ENCODE results near the gene TACR1. TPM values are rescaled to one million over a fixed set of nuclear protein-coding genes. Genes with fewer than 3 reads are reported as not detected.

The TACR1 gene
- total RNA-seq, 1 experiment from 2014 or later = not detected

DNA sequence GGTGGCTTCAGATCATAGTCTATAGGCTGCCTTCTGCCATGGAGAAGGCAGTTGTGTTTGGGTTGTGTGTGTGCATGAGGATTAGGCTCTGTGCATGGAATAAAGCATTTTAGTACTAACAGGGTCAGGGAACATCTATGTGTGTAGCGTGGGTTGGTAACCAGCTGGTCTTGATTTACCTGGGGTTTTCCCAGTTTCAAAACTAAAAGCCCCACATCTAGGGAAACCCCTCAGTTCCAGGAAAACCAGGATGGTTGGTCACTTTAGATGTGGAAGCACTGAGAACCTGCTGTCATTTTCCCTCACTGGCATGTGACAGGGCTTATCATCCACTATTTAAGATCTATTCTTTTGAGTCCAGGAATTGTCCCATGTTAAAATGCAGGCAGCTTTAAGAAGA, 124.6 kb downstream of the TACR1 start:
- intact Hi-C loops (cut with micrococcal nuclease) = no loop called here
- Histone ChIP-seq H4K20me1 (ENCODE audit: low read length) (no peaks in the 10 kb centered on the region), H3K36me3 (ENCODE audit: low read depth, low read length) (no peaks in the 10 kb centered on the region), H3K4me2 (ENCODE audit: low read length) (no peak overlapping the region), H3F3A (ENCODE audit: low read length, unreplicated experiment) (no peaks in the 10 kb centered on the region), H3K79me2 (ENCODE audit: low read length) (no peaks in the 10 kb centered on the region), H3K9me2 (replicated peaks; ENCODE audit: low read length) (no peaks in the 10 kb centered on the region), H3K27ac (ENCODE audit: low read length) (no peak overlapping the region), H3K9me3 (ENCODE audit: low read length) (no peaks in the 10 kb centered on the region), H3K4me3 (ENCODE audit: low read length) (no peak overlapping the region), H3K9ac (ENCODE audit: low read length) (no peak overlapping the region), H3K27me3 (ENCODE audit: low read length) (no peaks in the 10 kb centered on the region), H3K4me1 (ENCODE audit: insufficient read depth, low read length) (no peaks in the 10 kb centered on the region), H2AFZ (ENCODE audit: low read length) (no peak overlapping the region)
- CTCF ChIA-PET = no interaction called here
- TF ChIP-seq EZH2 (IDR thresholded peaks at IDR 0.05; ENCODE audit: low read length, unreplicated experiment) (no peak), EZH2phosphoT487 (IDR thresholded peaks at IDR 0.05; ENCODE audit: borderline replicate concordance, low read length) (no peak)
- TF ChIP-seq, protein P1, sequence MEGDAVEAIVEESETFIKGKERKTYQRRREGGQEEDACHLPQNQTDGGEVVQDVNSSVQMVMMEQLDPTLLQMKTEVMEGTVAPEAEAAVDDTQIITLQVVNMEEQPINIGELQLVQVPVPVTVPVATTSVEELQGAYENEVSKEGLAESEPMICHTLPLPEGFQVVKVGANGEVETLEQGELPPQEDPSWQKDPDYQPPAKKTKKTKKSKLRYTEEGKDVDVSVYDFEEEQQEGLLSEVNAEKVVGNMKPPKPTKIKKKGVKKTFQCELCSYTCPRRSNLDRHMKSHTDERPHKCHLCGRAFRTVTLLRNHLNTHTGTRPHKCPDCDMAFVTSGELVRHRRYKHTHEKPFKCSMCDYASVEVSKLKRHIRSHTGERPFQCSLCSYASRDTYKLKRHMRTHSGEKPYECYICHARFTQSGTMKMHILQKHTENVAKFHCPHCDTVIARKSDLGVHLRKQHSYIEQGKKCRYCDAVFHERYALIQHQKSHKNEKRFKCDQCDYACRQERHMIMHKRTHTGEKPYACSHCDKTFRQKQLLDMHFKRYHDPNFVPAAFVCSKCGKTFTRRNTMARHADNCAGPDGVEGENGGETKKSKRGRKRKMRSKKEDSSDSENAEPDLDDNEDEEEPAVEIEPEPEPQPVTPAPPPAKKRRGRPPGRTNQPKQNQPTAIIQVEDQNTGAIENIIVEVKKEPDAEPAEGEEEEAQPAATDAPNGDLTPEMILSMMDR (conservative IDR thresholded peaks at IDR 0.05; ENCODE audit: low read depth, low read length) = no peak
- POLR2A ChIA-PET (ENCODE audit: unreplicated experiment) = no interaction called here
- ATAC-seq (no peak), DNase-seq (no peak)
- BruUV-seq (replicated peaks) = no TSS peak

DNA sequence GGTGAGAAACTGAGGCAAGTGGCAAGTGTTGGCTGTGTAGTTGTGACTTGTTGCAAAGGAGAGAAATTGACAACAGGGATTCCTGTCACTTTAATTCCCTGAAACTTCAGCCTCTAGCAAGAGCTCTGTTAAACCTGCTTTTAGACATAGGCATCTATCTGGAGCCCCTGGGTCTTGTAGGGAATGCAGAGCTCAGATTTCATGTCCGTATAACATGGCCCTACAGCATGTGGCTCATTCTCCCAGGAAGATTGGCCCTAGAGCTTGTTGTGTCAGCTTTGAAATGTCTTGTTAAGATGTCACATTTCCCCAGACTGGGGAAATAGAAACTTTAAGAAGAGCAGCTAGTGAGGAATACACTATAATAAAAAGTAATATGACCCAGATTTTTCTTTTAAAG, 125.1 kb downstream of the TACR1 start:
- POLR2A ChIA-PET (ENCODE audit: unreplicated experiment) = no interaction called here
- no peak for TF ChIP-seq EZH2 (IDR thresholded peaks at IDR 0.05; ENCODE audit: low read length, unreplicated experiment)
- Histone ChIP-seq H3K4me2 (ENCODE audit: low read length) (no peak overlapping the region), H3K27me3 (ENCODE audit: low read length) (no peaks in the 10 kb centered on the region), H3F3A (ENCODE audit: low read length, unreplicated experiment) (no peaks in the 10 kb centered on the region), H3K27ac (ENCODE audit: low read length) (no peak overlapping the region), H3K9me2 (replicated peaks; ENCODE audit: low read length) (no peaks in the 10 kb centered on the region), H3K79me2 (ENCODE audit: low read length) (no peaks in the 10 kb centered on the region), H2AFZ (ENCODE audit: low read length) (no peak overlapping the region), H3K4me1 (ENCODE audit: insufficient read depth, low read length) (no peaks in the 10 kb centered on the region), H3K9me3 (ENCODE audit: low read length) (no peaks in the 10 kb centered on the region), H3K36me3 (ENCODE audit: low read depth, low read length) (no peaks in the 10 kb centered on the region), H3K4me3 (ENCODE audit: low read length) (no peak overlapping the region), H4K20me1 (ENCODE audit: low read length) (no peaks in the 10 kb centered on the region), H3K9ac (ENCODE audit: low read length) (no peak overlapping the region)
- intact Hi-C loops (cut with micrococcal nuclease) = no loop called here
- DNase-seq = no peak
- no peak for ATAC-seq
- CTCF ChIA-PET = no interaction called here
- BruUV-seq (replicated peaks) = no TSS peak

DNA sequence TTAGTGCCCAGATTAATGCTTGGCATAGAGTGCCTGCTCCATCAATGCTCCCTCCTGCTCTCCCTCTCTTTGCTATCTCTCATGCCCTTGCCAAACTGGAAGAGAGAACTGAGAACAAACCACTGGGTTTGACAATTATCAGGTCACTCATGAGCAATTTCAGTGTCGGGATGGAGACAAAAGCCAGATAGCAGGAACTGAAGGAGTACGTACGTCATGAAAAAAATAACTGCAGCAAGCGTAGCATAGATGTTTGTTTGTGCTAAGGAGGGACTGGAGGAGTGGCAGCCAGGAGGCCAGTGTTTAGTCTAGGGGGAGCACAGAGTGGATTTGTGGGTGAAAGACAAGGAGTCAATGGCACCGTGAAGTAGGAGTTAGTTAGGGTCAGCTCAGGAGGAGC, 127.6 kb downstream of the TACR1 start:
- CTCF ChIA-PET = no interaction called here
- no peaks in the 10 kb centered on the region for H3K4me1 ChIP-seq (ENCODE audit: insufficient read depth, low read length)
- H3K27ac ChIP-seq (ENCODE audit: low read length) = no peak overlapping the region
- H3K27me3 ChIP-seq (ENCODE audit: low read length) = no peaks in the 10 kb centered on the region
- H4K20me1 ChIP-seq (ENCODE audit: low read length) = no peaks in the 10 kb centered on the region
- intact Hi-C loops (cut with micrococcal nuclease) = no loop called here
- ATAC-seq (no peak), DNase-seq (no peak)
- H3K4me2 ChIP-seq (ENCODE audit: low read length) = no peak overlapping the region
- H3K36me3 ChIP-seq (ENCODE audit: low read depth, low read length) = no peaks in the 10 kb centered on the region
- BruUV-seq (replicated peaks) = no TSS peak
- POLR2A ChIA-PET (ENCODE audit: unreplicated experiment) = no interaction called here
- H3K4me3 ChIP-seq (ENCODE audit: low read length) = no peak overlapping the region
- H3K9me3 ChIP-seq (ENCODE audit: low read length) = no peaks in the 10 kb centered on the region
- no peak overlapping the region for H2AFZ ChIP-seq (ENCODE audit: low read length)
- TF ChIP-seq, protein P1 (conservative IDR thresholded peaks at IDR 0.05; ENCODE audit: low read depth, low read length) = no peak
- TF ChIP-seq EZH2 (IDR thresholded peaks at IDR 0.05; ENCODE audit: low read length, unreplicated experiment) (no peak), EZH2phosphoT487 (IDR thresholded peaks at IDR 0.05; ENCODE audit: borderline replicate concordance, low read length) (no peak)
- H3K9ac ChIP-seq (ENCODE audit: low read length) = no peak overlapping the region
- no peaks in the 10 kb centered on the region for H3K9me2 ChIP-seq (replicated peaks; ENCODE audit: low read length)
- no peaks in the 10 kb centered on the region for H3K79me2 ChIP-seq (ENCODE audit: low read length)
- H3F3A ChIP-seq (ENCODE audit: low read length, unreplicated experiment) = no peaks in the 10 kb centered on the region
